HepG2 (cell line): ENCODE measurements around the gene CD300H. TPM values are rescaled to one million over a fixed set of nuclear protein-coding genes. Genes with fewer than 3 reads are reported as not detected.

Source experiments
- AKNA ChIP-seq: sonication (generic); formaldehyde crosslinking; IDR thresholded peaks from 2 replicates; pipeline ENCODE4 v1.4.0; 2020; ENCODE audit warnings: missing genetic modification reagents, borderline replicate concordance
- CC2D1A ChIP-seq: sonication (generic); formaldehyde crosslinking; IDR thresholded peaks from 2 replicates; pipeline ENCODE4 v1.8.1; 2023; ENCODE audit warnings: mild to moderate bottlenecking, missing genetic modification reagents
- EHMT2 ChIP-seq: fragments of 200-600 bp; sonication (generic); IDR thresholded peaks from 2 replicates; pipeline ENCODE4 v1.7.0; 2017; ENCODE audit warnings: antibody characterized with exemption, low read depth, low read length, borderline replicate concordance
- FLYWCH1 ChIP-seq: sonication (generic); formaldehyde crosslinking; IDR thresholded peaks from 2 replicates; pipeline ENCODE4 v1.8.1; 2023; ENCODE audit warnings: mild to moderate bottlenecking, missing genetic modification reagents
- HINFP ChIP-seq: sonication (generic); formaldehyde crosslinking; IDR thresholded peaks from 2 replicates; pipeline ENCODE4 v1.4.0; 2020; ENCODE audit warnings: low read depth, mild to moderate bottlenecking, missing genetic modification reagents
- KDM5B ChIP-seq: sonication (generic); formaldehyde crosslinking; IDR thresholded peaks from 2 replicates; pipeline ENCODE4 v1.4.0; 2020; ENCODE audit warnings: missing genetic modification reagents, mild to moderate bottlenecking, borderline replicate concordance
- MTF2 ChIP-seq: sonication (generic); formaldehyde crosslinking; IDR thresholded peaks from 2 replicates; pipeline ENCODE4 v1.5.0; 2020; ENCODE audit warnings: missing genetic modification reagents, borderline replicate concordance
- POLR2AphosphoS2 ChIP-seq: IDR thresholded peaks from 2 replicates; pipeline ENCODE4 v1.6.1; 2011; ENCODE audit warnings: low read depth, low read length, improper control_type of control experiment
- TEAD3 ChIP-seq: optimal IDR thresholded peaks from 2 replicates; pipeline ENCODE3; 2016; ENCODE audit warnings: borderline replicate concordance
- TRIM22 ChIP-seq: fragments of 450-650 bp; IDR thresholded peaks from 2 replicates; pipeline ENCODE4 v1.6.1; 2017
- ZFP1 ChIP-seq: IDR thresholded peaks from 2 replicates; pipeline ENCODE4 v1.6.1; 2016
- ZNF20 ChIP-seq: sonication (generic); formaldehyde crosslinking; IDR thresholded peaks from 2 replicates; pipeline ENCODE4 v1.4.0; 2020; ENCODE audit warnings: mild to moderate bottlenecking, moderate library complexity, missing genetic modification reagents
- polyA plus RNA-seq, 8 experiments: library from polyadenylated mRNA; depleted of rRNA in 3 of 8; stranded (reverse) in 7 of 8; unstranded in 1 of 8; fragments of >200 nt; fragmentation: Illumina TruSeq in 4 of 8; extraction: Trizol in 4 of 8; gene quantifications; 2 replicates each; pipeline versions ENCODE4 v1.2.1 to v1.2.3, GENCODE V29; 2011 to 2016; ENCODE audit warnings: low read depth in 4 of 8, missing spikeins in 1 of 8, mixed read lengths in 1 of 8; ENCODE audit not compliant: insufficient read depth in 1 of 8
- total RNA-seq, 5 experiments: library from RNA; depleted of rRNA; stranded (reverse); fragments of >200 nt; fragmentation: Illumina TruSeq; extraction: Trizol; gene quantifications; 2 replicates each; pipeline ENCODE4 v1.2.3, GENCODE V29; 2016; ENCODE audit warnings: low read depth in 1 of 5
- TF ChIP-seq, protein P1 (sequence below): IDR thresholded peaks from 2 replicates; pipeline ENCODE4 v1.6.1; 2016; ENCODE audit warnings: low read depth, borderline replicate concordance
- TF ChIP-seq, protein P2 (sequence below): sonication (generic); formaldehyde crosslinking; IDR thresholded peaks from 2 replicates; pipeline ENCODE4 v1.9.0; 2022; ENCODE audit warnings: low read depth, missing genetic modification reagents
- TF ChIP-seq, protein P3 (sequence below): sonication (generic); formaldehyde crosslinking; IDR thresholded peaks from 2 replicates; pipeline ENCODE4 v1.8.1; 2023; ENCODE audit warnings: missing genetic modification reagents, mild to moderate bottlenecking, borderline replicate concordance
- TF ChIP-seq, protein P4 (sequence below): IDR thresholded peaks from 2 replicates; pipeline ENCODE4 v1.6.1; 2016; ENCODE audit warnings: missing compliant biosample characterization, missing genetic modification reagents, borderline replicate concordance
- TF ChIP-seq, protein P5 (sequence below): sonication (generic); formaldehyde crosslinking; IDR thresholded peaks from 2 replicates; pipeline ENCODE4 v1.5.1; 2020; ENCODE audit warnings: missing genetic modification reagents, mild to moderate bottlenecking, borderline replicate concordance

The CD300H gene
- total and polyA plus RNA-seq, 2 of the 13 experiments (the other 11 are each of a cell fraction or from before 2014, with no cell fraction given) = not detected

DNA sequence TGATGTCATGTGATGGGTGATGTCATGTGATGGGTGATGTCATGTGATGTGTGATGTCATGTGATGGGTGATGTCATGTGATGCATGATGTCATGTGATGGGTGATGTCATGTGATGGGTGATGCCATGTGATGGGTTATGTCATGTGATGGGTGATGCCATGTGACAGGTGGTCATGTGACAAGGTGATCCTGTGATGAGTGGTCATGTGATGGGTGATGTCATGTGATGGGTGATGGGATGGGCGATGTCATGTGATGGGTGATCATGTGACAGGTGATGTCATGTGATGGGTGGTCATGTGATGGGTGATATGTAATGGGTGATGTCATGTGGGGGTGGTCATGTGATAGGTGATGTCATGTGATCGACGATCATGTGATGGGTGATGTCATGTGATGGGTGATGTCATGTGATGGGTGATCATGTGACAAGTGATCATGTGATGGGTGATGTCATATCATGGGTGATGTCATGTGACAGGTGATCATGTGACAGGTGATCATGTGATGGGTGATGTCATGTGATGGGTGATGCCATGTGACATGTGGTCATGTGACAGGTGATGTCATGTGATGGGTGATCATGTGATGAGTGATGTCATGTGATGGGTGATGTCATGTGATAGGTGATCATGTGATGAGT lies 53.2 kb downstream of the CD300H start (continued):
- TF ChIP-seq HINFP (CRISPR knock-in tag) = no peak
- TF ChIP-seq ZNF20 (CRISPR knock-in tag) = no peak
- TF ChIP-seq ZFP1 (CRISPR knock-in tag) = no peak
- no peak for TF ChIP-seq POLR2AphosphoS2
- TF ChIP-seq EHMT2 = no peak
- TF ChIP-seq, protein P1, sequence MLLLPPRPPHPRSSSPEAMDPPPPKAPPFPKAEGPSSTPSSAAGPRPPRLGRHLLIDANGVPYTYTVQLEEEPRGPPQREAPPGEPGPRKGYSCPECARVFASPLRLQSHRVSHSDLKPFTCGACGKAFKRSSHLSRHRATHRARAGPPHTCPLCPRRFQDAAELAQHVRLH (CRISPR knock-in tag) = no peak
- TF ChIP-seq, protein P2, sequence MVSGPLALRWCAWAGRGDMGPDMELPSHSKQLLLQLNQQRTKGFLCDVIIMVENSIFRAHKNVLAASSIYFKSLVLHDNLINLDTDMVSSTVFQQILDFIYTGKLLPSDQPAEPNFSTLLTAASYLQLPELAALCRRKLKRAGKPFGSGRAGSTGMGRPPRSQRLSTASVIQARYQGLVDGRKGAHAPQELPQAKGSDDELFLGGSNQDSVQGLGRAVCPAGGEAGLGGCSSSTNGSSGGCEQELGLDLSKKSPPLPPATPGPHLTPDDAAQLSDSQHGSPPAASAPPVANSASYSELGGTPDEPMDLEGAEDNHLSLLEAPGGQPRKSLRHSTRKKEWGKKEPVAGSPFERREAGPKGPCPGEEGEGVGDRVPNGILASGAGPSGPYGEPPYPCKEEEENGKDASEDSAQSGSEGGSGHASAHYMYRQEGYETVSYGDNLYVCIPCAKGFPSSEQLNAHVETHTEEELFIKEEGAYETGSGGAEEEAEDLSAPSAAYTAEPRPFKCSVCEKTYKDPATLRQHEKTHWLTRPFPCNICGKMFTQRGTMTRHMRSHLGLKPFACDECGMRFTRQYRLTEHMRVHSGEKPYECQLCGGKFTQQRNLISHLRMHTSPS (CRISPR knock-in tag) = no peak
- TF ChIP-seq, protein P3, sequence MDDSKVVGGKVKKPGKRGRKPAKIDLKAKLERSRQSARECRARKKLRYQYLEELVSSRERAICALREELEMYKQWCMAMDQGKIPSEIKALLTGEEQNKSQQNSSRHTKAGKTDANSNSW (CRISPR knock-in tag) = no peak
- no peak for TF ChIP-seq AKNA
- TF ChIP-seq CC2D1A = no peak
- TF ChIP-seq, protein P4, sequence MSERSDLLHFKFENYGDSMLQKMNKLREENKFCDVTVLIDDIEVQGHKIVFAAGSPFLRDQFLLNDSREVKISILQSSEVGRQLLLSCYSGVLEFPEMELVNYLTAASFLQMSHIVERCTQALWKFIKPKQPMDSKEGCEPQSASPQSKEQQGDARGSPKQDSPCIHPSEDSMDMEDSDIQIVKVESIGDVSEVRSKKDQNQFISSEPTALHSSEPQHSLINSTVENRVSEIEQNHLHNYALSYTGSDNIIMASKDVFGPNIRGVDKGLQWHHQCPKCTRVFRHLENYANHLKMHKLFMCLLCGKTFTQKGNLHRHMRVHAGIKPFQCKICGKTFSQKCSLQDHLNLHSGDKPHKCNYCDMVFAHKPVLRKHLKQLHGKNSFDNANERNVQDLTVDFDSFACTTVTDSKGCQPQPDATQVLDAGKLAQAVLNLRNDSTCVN = no peak
- no peak for TF ChIP-seq FLYWCH1 (CRISPR knock-in tag)
- no peak for TF ChIP-seq KDM5B (CRISPR knock-in tag)
- TF ChIP-seq, protein P5, sequence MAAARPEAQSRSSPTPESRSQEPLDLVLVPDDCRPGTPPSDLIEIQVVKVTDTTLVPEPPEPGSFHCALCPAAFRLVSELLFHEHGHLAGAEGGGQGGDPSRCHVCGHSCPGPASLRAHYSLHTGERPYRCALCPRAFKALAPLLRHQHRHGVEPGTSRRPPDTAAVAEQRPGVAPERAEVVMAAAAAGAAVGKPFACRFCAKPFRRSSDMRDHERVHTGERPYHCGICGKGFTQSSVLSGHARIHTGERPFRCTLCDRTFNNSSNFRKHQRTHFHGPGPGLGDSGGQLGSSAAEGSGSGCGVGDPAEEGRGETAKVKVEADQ (CRISPR knock-in tag) = no peak
- TF ChIP-seq MTF2 = no peak
- no peak for TF ChIP-seq TEAD3 (CRISPR knock-in tag)
- peak; percentile 86 for TF ChIP-seq TRIM22
